Measurements from ENCODE around the gene C5AR1.

DNA sequence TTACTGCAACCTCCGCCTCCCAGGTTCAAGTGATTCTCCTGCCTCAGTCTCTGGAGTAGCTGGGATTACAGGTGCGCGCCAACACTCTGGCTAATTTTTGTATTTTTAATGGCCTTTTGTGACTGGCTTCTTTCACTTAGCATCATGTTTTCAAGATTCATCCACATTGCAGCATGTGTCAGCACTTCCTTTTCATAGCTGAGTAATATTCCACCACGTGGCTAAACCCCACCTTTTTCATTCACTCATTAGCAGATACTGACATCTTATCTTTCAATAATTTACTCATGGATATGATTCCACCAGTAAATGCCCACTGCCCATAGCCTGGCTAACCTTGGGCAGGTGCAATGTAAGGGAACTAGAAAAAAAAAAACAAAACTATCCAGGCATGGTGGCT, 6.9 kb downstream of the C5AR1 start:
- TF ChIP-seq, protein P1, sequence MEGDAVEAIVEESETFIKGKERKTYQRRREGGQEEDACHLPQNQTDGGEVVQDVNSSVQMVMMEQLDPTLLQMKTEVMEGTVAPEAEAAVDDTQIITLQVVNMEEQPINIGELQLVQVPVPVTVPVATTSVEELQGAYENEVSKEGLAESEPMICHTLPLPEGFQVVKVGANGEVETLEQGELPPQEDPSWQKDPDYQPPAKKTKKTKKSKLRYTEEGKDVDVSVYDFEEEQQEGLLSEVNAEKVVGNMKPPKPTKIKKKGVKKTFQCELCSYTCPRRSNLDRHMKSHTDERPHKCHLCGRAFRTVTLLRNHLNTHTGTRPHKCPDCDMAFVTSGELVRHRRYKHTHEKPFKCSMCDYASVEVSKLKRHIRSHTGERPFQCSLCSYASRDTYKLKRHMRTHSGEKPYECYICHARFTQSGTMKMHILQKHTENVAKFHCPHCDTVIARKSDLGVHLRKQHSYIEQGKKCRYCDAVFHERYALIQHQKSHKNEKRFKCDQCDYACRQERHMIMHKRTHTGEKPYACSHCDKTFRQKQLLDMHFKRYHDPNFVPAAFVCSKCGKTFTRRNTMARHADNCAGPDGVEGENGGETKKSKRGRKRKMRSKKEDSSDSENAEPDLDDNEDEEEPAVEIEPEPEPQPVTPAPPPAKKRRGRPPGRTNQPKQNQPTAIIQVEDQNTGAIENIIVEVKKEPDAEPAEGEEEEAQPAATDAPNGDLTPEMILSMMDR (IDR thresholded peaks at IDR 0.05): no peak
- no peak for TF ChIP-seq POLR2A (IDR thresholded peaks at IDR 0.05)

Measured in thyroid gland (tissue), 4 donors.